HG02870 (cell line): ENCODE results near the gene OR6B1.

Experiments
- ATAC-seq: cut with Tn5 transposase; IDR thresholded peaks from one replicate; pipeline ENCODE4 v1.9.1; 2021; ENCODE audit warnings: mild to moderate bottlenecking, moderate library complexity; ENCODE audit not compliant: unreplicated experiment

Gene OR6B1

DNA sequence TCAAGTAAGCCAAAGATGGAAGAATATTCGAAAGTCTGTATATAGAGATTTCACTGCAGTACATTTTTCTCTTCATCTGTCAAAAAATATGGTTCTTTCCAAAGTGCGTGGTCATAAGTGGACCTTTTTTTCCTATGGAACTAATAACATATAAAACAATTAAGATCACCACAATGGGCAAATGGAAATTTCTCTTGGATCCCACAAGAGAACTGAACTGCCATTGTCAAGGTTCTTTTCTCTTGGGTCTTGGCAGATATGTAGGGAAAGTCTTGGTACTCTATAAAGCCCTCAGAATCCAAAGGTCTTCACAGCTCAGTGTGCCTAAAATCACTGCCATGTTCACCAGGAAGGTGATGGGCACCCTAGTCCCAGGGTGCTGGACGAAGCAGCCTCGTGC lies at the start of gene OR6B1:
TSS of gene OR6B1 (plus strand) at position 301 of the 400 bp plus-strand sequence. CDS start 3,677 bp downstream, outside the sequence.
- no peak for ATAC-seq

DNA sequence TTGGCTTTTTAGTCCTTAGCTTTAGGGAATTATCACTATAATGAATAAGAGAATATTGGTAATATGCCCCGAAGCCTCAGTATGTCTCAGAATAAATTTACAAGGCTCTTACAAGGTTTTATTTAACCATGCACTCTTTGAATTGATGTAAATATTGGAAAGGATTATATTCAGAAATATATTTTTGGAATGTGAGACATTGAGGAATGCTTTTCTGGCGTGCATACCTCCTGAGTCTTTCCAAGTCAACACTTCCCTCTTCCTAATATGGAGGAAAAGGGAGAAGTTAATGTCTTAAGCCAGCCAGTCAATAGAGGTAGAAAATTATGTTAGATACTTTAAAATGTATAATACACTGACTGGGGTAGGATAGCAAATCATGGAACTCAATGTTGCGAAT lies 46.7 kb upstream of the OR6B1 start:
- no peak for ATAC-seq

DNA sequence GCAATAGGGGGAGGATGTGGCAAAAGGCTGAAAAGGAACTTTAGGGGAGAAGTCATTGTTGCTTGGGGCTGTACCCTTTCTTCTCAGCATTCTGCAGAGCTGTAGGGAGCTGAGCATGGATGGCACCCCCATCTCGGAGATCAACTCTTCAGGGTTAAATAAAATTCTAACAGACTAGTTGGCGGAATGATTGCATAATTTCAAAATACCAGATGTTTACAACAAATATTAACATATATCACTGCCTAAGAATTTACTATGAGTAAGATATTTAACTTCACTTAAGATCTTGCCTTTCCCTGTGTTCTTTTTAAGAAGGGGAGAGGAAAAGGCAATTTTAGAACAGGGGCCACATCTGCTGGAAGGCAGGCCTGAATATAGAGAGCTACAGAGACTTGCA lies 46.0 kb upstream of the OR6B1 start:
- ATAC-seq = no peak

DNA sequence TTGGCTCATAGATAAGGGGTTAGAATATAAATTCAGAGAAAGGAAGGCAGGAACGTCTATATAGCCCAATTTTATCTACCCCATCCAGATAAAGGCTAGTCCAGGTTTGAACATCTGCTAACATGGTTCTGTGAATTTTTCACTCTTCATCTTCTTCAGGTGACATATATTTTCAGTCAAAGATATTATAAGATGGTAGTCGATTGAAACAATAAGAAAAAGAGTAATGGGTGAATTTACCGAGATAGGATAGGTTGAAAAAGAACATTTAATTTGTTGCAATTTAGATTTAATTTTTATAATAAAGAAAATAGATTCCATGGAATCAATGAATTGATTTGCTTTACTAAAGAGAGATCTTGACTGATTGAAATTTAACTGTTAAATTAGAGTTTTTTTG lies 45.6 kb upstream of the OR6B1 start, which contains the start of gene OR2F1:
TSS of gene OR2F1 (plus strand) at position 301 of the 400 bp plus-strand sequence. CDS start 5,127 bp downstream, outside the sequence.
- ATAC-seq = no peak

DNA sequence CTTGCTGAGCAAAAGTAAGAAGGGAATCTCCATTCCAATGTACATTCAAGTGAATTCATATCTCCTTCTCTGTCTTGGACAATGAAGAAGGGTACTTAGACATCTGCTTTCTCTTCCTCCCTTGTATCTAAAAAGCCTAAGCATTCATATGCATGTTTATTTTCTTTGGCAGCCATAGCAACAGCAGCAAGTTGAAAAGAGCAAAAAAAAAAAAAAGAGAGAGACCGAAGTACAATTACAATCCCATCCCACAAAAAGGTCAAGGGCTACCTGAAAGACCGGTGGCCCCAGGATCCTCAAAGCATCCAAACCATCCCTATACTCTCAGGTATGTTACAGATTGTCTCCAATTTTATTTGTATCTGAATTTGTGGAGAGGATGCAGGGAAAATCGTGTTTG lies 41.3 kb upstream of the OR6B1 start:
- no peak for ATAC-seq

DNA sequence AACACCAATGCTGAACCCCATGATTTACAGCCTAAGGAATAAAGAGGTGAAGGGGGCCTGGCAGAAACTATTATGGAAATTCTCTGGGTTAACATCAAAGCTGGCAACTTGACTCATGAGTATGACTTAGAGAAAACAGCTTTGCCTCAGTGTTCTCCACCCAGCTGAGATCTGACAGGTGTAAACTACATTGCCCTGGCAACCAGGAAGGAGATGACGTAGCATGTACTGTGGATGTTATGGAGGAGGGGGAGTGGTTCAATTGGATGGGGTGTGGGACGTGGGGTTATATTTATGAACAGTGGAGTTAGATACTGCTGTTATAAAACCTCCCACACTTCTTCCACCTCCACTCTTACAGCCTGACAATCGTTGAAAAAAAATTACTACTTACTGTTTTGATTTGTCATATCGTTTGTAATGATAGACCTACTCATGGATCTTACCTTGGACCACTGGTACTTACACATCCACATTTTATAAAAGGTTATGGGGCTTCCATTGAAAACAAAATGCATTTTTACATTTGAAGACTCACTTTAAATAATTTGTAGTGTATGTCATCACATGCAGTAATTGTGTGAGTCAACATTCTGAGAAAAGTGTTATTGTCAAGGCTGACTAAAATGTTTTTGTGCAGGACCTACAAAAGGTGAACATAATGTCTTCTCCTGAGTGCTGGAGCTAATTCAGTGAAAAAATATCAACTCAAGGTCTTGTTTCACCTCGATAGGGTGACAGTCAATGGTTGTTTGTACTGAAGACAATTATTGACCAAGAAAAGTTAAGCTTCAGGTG lies 39.1 kb upstream of the OR6B1 start:
- no peak for ATAC-seq

DNA sequence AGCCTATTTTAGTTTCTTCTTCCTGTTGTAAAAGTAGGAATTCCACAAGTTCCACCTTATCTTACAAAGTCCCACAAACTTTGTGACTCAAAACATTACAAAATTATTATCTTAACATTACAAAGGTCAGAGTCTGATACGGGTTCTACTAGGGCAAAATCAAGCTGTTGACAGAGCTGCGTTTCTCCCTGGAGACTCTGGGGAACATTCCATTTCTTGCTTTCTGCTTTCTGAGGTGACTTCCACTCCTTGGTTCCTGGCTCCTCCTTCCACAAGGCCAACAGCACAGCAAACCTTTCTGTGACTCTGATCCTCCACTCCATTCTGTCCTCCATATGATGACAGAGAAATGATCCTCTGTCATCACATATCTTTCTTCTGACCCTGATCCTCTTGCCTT lies 34.8 kb upstream of the OR6B1 start:
- no peak for ATAC-seq

DNA sequence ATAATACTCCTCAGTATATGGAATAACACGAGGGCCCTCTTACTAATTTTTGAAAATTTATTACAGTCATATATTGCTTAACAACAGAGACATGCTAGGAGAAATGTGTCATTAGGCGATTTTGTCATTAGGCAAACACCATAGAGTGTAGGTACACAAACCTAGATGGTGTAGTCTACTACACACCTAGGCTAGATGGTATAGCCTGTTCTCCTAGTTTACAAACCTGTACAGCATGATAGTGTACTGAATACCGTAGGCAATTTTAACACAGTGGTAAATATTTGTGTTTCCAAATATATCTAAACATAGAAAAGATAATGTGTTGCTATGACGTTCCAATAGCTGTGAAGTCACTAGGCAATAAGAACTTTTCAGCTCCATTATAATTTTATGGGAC lies 32.7 kb upstream of the OR6B1 start:
- no peak for ATAC-seq

DNA sequence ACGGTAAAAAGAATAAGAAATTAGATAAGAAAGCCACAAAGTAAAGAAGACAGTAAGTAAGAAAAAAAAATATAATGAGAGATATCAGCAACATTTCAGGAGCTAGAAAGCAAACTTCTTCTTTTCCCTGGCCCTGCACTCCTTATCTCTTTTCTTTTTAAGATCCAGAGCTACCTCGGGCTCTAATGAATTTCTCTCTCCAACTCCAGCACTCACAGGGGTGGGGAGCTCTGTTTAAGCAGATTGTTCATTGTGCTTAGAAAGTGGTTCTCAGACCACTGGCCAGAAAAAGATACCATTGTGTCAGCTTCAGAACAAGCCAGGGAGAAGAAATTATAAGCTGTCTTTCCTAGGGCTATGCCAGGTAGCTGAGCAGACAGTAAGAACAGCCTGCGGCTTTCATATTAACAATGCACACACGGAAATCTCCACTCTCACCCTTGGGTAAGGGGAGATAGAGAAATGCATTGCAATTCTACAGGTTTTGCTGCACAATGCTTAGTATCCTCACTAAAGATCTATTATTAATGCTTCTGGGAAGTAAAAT lies 26.2 kb upstream of the OR6B1 start:
- ATAC-seq = no peak

DNA sequence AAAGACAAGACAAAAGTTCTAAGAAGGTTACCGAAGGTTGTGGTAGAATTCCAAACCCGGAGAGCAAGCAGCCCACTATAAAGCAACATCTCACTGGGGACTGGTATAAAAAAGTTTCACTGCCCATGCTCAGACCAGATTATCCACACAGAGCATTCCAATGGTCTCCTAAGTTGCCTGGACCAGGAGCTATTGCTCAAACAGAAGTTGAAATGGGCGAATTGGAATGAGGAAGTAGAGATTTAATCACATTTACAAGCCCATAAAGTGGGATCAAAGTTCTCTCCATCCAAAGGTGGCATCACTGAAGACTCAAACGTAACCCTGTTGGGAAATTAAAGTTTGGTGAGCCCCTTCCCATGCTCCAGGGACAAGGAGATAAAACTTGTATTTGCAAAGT lies 25.7 kb upstream of the OR6B1 start:
- no peak for ATAC-seq

DNA sequence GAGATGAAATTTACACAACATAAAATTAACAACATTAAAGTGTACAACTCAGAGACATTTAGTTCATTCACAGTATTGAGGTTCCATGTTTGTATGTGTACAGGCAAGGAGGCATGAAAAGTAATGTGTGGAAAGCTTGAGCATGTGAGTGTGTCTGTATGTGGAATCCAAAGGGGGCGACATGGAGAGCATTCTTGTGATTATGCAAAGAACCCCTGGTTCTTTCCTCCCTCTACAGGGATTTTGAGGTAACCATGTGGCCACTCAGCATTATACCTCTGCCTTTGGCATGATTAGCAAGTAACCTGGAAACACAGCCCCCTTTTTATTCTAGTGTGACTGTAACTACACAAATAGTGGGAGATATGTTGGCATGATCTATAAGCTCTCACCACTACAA lies 24.5 kb upstream of the OR6B1 start:
- no peak for ATAC-seq

DNA sequence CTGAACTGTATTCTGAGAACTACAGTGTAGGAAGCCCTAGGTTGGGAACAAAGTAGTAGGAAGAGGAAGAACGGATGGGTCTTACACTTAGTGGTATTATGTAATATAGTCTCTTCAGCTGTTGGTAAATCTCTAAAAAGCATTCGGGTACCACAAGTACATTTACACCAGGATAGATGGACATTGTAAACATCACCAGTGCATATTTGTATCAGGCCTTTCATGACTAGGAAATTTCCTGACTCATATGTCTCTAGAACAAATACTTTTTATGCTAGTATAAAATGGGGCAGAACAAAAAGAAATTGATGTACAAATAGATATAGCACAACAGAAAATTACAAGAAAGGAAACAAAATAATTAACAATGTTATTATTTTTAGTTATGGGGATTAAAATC lies 21.5 kb upstream of the OR6B1 start:
- no peak for ATAC-seq

DNA sequence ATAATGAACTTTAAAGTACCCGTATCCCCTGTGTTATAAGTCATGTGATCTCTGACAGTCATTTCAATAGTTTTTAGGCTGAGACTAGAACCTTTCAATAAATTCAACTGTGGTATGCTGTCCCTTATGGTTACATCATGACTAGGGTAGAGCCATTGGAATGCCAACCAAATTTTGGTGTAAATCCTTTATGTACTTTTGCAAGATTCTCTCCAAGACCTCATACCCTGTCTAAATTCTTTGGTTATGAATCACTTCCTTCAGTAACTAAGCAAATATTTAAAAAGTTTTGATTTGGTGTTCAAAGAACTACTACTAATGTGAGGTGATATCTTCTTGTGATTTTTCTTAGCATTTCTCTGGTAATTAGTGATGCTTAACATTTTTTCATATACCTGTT lies 20.8 kb upstream of the OR6B1 start:
- ATAC-seq = no peak

DNA sequence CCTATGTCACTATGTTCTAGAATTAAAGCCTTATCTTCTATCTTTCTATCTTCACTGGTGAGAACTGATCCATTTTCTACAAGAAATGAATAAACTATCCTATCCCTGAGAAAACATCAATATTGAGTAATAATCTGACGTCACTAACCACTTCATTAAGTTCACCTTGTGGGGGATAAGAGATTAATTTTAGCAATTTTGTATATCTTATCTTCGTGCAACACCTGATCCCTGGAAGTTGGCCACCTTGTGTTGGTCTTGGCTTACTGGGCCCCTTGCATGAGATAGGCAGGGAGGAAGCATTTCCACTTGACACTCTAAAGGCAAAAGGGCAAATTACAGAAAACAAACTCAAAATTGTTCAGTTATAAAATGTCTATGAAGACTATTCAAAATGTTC lies 20.1 kb upstream of the OR6B1 start:
- ATAC-seq = no peak

DNA sequence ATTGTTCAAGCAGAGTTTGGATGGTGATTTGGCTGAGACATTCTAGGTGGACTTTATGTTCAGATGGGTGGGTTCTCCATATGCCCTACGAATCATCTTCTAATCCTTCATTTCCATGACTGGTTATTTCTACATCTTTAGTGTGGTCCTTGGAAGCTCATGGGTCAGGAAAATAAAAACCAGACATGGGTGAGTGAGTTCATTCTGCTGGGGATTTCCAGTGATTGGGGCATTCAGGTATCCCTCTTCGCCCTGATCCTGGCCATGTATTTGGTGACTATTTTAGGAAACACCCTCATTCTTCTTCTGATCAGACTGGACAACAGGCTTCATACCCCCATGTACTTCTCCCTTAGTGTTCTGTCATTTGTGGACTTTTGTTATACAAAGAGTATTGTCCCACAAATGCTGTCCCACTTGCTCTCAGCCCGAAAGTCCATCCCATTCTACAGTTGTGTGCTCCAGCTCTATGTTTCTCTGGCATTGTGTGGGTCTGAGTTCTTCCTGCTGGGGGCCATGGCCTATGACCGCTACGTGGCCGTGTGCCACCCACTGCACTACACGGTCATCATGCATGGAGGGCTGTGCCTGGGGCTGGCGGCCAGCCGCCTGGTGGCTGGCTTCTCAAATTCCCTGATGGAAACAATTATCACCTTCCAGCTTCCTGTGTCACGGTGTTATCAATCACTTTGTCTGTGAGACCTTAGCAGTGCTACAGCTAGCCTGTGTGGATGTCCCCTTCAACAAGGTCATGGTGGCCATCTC lies 19.2 kb upstream of the OR6B1 start:
- ATAC-seq = no peak

DNA sequence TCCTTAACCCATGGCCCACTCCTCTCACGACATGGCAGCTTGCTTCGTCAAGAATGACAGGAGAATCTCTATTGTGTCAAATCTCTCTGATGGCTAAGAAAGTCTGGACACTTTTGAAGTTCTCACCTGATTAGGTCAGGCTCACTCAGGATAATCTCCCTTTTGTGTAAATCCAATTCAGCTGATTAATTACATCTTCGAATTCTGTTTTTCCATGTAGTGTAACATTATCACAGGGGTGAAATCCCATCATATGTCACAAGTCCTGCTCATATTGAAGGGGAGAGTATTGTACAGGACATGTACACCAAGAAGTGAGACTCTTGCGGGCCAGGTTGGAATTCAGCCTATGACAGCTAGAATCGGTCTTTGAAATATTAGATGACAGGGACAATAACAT lies 16.2 kb upstream of the OR6B1 start:
- no peak for ATAC-seq

DNA sequence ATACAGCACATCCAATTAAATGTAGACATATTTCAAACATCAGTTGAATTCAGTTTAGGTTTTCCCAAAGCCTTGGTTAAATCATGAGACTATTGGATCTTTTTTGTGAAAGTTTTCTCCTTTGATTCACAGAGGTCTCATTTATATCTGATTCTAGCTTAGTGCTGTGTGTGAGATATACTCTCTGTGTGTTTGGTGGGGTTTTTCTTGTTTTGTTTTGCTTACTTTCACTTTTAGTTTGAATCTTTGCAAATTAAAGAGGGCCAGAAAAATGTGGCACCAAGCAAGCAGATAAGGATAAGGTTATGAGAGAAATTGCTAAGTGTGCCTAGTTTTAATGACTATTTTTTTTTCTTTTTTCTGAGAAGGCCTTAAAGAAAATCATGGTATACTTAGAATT lies 12.6 kb upstream of the OR6B1 start:
- ATAC-seq = peak; percentile 47

DNA sequence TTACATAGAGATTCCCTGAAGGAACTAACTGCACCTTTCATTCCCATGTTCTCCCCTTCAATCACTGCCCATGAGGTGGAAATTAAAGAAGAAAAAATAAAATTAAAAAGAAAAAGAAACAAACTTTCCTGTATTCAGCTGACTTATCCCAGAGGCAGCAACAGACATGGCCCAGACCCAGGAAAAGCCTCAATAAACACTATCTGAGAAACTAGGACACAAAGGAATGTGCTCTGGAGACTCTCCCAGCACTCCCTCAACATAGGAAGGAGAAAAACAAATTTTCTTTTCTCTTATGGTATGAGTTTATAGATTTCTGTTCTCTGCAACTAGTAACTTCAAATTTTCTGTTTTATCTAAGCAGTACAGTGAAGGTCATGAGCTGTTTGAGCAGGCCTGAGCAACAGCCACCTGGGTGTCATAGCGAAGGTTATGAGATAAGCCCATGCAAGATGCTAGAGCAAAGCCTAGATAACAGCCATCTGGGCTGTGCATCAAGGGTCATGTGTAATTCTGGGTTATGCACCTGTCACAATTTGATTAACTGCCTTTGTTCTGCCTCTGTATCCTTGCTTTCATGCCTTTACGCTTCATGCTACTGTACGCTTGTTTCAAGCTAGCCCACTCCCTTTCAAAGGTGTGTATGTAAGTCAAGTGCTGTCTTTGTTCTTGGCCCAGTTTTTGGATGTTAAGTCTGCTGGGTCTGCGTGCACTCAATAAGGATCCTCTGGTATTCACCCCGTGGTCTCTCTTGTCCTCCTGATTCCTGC lies 11.0 kb upstream of the OR6B1 start:
- ATAC-seq = no peak

DNA sequence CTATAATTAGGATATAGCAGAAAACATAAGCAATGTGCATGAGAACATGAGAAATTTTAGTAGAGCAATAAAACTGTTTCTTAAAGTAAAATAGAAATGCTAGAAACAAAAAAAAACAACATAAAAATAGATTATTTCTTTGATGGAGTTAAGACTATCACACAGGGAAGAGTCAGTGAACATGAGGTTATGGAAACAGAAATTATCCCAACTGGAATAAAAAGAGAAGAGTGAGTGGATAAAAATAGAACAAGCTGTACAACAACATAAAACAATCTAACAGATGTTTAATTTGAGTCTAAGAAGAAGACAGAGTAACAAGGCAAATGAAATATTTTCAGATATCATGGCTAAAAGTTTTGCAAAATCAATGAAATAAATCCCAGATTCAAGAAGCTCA lies 7.5 kb upstream of the OR6B1 start:
- no peak for ATAC-seq

DNA sequence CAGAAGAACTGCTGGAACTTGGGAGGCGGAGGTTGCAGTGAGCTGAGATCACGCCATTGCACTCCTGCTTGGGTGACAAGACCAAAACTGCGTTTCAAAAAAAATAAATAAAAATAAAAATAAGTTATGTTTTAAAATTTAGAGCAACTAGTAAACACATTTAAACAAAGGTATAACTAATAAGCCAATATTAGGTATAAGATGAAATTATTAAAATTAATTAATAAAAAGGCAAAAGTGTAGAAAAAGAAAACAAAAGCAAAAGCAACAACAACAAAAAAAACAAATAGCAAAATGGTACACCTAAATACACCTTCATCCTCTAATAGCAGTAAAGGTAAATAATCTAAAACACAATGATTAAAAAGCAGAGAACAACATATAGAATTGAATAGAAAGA lies 6.2 kb upstream of the OR6B1 start:
- no peak for ATAC-seq

DNA sequence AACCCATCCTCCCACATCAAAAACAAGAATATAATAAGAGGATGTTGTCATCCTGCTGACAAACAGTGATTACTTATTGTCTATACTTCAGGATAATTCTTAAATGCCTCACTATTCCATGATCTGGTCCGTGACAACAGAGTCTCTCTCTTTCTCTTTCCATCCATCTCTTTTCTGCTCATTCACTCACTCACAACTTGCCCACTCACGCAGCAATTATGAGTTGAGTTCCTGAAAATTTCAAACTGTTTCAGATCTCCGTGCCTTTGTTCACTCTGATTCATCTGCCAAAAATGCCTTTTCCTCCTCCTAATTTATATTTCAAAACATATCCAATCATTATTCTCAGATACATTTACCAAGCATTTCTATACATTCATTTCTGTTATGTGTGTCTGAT lies 1.4 kb downstream of the OR6B1 start:
- no peak for ATAC-seq
